Subcutaneous adipose tissue (tissue), 4 donors: Measurements from ENCODE around the gene CATSPER3. TPM values are rescaled to one million over a fixed set of nuclear protein-coding genes. Genes with fewer than 3 reads are reported as not detected.

Source experiments
- CTCF ChIP-seq: fragments of 450-650 bp; IDR thresholded peaks from one replicate; pipeline ENCODE4 v1.5.1; 2016; ENCODE audit warnings: low read depth, mild to moderate bottlenecking, control low read depth, antibody characterized with exemption, moderate library complexity
- total RNA-seq, 4 donors: library from RNA; depleted of rRNA; stranded (reverse); fragments of >200 nt; gene quantifications; one replicate each; pipeline ENCODE4 v1.1.0, GENCODE V29; 2016

The CATSPER3 gene
- total RNA-seq, 4 donors from 2014 or later = 0.34 to 0.98 TPM; not detected in 2

GRCh38 chr5:134975078-134975715 is 7.5 kb downstream of the CATSPER3 start:
- no peak for TF ChIP-seq CTCF

GRCh38 chr5:134975843-134976242 is 8.1 kb downstream of the CATSPER3 start:
- TF ChIP-seq CTCF = no peak

GRCh38 chr5:134976841-134977240 is 9.1 kb downstream of the CATSPER3 start:
- TF ChIP-seq CTCF = no peak

GRCh38 chr5:134979416-134979815 is 11.7 kb downstream of the CATSPER3 start:
- TF ChIP-seq CTCF = no peak

- TF ChIP-seq CTCF = no peak
These were observed 14.5 kb downstream of the CATSPER3 start for GRCh38 chr5:134982230-134982629.

GRCh38 chr5:134989266-134989830 is 21.6 kb downstream of the CATSPER3 start:
- no peak for TF ChIP-seq CTCF

GRCh38 chr5:134992148-134992547 is 24.4 kb downstream of the CATSPER3 start:
- TF ChIP-seq CTCF = no peak
